GM15510 (cell line): ENCODE measurements around the gene CAMKK1.

ENCODE experiments used
- POLR2A ChIP-seq: IDR thresholded peaks from 3 replicates; pipeline ENCODE4 v1.6.1; 2011; ENCODE audit warnings: borderline replicate concordance; ENCODE audit not compliant: insufficient read length; ENCODE audit errors: extremely low read depth

The CAMKK1 gene

DNA sequence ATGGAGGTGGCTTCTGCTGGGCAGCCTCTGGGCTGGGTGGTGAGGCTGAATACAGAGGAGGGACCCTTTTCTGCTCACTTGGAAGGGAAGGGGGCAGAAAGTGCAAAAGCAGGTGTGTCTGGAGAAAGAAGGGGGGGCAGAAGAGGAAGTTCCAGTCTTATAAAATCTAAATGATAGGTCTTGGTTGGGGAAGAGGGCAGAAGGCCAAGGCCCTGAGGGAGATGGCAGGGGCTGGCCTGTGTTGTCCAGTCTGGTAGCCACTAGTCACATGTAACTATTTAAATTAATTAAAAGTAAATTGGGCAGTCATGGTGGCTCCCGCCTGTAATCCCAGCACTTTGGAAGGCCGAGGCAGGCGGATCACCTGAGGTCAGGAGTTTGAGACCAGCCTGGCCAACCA lies 2.5 kb upstream of the CAMKK1 start:
- no peak for TF ChIP-seq POLR2A

DNA sequence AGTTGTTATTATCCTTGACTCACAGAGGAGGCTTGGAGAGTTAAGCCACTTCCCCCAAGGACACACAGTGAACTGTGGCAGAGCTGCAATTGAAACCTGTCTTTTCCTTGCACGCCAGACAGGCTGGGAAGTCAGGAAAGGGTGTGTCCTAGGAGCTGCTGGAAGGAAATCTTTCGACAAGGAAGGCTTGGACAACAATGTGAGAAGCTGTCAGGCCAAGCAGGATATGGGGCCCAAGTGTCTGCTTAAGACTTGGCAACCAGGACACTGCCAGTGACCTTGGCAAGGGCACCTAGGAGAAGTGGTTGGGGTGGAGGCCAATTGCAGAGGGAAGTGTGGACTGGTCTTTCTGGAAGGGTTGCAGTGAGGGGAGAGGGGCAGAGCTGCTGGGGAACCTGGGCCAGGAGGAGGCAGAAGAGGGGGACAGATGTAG lies 2.1 kb upstream of the CAMKK1 start:
- TF ChIP-seq POLR2A, result no peak

DNA sequence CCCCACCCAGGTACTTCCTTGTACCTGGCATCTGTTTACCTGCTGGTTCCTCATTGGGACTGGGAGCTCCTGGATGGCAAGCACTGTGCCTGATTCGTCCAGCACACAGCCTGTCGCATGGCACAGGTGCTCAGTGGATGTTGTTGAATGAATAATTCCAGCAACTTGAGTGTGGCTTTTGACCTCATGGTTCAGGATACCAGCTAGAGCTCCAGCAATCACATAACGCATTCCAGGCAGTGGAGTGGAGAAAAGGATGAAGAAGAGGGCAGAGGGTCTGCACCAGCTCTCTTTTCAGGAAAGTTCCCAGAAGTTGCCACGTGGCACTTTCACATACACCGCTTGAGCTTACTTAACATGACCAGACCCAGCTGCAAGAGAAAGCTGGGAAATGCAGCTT lies 1.3 kb upstream of the CAMKK1 start:
- no peak for TF ChIP-seq POLR2A

DNA sequence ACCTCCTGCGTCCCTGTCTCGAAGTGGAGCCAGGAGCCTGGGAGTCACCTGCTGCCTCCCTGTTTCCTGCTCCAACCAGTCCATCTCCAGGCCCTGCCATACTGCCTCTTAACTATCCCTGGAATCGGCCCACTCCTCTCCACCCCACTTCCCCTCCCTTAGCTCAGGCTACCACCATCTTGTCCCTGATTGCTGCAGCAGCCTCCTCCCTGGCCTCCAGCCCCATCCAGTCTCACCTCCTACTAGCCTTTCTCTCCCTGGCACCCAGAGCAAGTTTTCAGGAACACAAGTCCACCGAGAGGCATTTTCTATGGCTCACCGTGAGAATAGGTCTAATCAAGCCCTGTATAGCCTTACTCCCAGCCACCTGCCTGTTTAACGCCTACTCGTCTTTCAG lies 865 bp upstream of the CAMKK1 start:
- TF ChIP-seq POLR2A, result no peak

DNA sequence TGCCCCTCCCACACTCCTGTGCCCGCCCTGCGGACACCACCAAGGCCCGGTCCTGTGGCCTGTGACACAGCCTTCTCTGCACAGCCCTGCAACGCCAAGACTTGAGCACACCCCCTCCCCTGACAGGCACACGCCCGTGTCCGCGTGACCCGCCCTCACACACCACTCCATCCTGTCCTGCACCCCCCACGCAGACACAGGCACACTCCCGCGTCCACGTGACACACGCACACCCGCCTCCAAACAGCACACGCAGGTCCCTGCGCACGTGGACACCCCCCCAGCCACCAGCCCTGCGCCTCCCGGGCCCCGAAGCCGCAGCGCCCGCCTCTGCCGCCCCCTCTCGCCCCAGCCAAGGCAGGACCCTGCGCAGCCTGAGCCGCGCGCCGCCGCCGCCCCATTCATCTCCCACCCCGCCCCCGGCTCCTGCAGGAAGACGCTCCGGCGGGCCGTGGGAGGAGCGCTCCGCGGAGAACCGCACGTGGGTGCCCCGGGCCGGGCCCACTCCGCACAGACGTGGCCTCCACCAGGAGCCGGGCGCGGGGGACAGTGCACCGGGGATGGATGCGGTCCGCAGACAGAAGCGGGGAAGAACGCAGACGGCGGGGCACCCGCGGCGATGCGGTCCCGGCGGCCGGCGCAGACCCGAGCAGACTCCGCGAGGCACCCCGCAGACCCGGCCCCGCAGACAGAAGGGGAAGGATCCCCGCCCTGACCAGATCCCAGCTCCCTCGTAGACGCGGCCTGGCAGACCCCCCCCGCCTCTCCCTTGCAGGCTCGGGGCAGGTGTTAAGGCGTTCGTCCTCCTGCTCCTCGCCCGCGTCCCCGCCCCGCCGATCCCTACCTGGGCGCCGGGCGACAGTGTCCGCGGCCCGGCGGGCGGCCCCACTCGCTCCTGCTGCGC lies 506 bp downstream of the CAMKK1 start:
- TF ChIP-seq POLR2A, result no peak

DNA sequence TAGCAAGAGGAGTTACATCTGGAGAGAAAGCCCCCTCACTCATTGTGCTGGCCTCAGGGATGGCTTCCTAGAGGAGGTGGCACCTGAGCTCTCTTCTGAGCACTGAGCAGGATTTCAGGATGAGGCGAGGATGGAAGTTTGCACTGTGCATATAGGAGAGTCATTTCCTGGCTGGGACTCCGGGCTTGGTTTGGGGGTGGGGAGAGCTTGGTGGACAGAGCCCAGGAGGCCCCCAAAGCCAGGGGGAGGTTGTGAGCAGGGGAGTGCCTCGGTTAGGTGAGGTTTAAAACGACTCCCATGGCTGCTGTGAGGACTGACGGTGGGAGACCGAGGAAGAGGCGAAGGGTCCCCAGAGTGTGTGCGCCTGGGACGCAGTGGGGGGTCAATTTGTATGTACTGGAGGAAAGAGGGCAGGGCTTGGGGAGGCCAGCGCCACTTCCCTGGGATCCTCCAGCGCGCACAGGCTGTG lies 1.2 kb downstream of the CAMKK1 start:
- TF ChIP-seq POLR2A, result no peak

DNA sequence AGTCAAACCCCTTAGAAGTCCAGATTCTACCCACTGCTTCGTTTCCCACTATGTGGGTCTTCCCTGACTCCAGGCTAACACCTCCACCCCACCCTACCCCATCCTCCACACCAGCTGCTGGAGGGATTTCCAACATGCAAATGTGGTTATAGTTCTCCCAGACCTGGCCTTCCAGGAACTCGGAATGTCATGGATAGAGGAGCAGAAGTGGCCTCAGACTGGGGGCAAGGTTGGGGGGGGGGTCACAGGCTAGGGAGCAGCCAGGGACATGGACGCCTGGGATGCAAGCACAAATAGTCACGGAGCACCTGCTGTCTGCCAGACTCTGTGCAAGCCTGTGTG lies 2.0 kb downstream of the CAMKK1 start:
- TF ChIP-seq POLR2A, result no peak

DNA sequence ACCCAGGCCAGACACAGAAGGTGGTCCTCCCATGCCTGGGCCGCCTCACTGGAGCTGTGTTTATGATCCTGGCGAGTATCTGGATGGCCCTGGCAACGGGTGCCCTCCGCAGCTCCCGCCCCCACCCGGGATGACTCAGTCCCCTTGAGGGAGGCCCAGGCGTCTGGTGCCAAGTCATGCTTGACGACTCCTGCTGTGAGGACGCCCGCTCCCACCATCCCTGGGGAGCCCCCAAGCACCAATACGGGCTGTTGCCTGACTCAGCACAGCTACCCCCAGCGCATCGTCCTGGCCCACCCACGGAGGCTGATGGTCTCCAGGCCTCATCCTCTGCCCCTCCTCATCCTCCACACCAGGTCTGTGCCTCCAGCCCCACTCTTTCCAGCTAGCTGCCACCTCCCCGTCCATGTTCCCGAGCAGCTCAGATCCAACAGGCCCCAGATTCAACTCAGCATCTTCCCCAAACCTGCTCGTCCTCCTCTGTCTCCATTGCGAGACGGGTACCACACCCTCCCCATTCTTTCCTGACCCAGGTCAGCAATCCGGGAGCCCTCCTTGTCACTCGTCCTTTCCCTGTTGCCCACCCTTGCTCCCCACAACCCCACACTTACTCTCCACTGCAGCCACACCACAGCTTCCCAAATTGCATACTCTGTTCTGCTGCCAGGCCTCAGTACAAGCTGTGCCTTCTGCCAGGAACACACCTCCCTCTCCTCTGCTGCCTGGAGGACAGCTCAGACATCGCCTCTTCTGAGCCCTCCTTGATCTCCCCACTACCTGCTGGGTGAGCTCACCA lies 2.6 kb downstream of the CAMKK1 start:
- no peak for TF ChIP-seq POLR2A

DNA sequence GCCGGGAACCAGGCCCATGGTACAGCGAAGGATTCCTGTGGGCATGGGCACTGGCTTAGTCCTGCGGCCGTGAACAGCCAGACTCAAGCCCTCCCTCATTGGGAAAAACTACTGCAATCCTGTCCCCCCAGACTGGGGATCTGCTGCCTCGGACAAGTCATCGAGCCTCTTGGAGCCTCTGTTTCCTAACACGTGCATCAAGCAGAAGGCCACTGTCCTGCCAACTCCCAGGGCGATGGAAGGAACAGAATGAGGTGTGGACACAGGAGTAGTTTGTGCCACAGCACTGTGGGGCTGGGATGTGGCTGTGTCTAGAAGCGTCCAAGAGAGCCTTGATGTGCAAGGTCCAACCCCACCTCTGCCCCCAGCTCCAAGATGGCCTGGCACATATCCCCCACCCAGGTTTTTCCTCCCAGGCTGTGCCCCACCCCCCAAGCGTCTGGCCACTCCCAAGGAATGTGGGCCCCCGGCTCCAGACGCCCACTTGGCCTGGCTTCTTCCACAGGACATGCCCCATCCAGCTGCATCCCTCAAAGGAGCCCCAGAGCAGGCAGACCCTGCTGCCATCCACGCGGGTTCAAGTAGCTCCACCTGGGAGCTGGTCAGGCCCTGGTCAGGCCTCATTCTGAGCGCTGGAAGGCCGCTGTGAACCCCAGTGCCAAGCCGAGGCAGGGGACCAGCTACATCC lies 3.4 kb downstream of the CAMKK1 start:
- no peak for TF ChIP-seq POLR2A

DNA sequence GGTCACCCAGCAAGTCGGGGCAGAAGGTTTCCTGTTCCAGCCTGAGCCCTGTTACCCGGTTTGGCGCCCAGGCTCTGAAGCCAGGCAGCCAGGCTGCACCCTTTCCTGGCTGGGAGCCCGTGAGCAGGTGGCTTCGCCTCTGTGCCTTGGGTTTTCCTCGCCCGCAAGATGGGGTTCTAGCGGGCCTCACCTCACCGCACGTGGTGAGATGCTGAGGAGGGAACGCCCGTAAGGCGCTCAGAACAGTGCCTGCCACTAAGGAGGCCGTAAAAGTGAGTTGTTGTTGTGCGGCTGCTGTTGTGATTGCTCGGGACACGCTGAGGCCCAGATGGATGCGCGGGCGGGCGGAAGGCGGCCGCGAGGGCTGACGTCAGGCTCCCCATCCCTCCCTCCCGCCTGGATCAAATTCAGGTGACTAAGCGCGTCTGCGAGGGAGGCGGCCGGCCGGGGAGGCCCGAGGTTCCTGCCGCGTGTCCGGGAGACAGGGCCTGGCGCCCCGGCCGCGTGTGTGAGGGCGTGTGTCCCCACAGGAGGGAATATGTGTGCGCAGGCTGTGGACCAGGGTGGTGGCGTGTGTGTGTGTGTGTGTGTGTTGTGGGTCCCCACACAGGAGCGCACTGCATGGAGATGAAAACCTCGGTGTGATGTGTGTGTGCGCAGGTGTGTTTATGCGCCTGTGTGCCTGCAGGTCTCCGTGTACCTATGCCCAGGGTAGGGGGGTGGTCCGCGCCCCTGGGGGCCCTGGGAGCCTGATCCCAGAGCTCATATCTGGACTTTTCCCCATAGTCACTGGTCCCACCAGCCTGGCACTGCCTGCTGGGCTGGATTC lies 4.3 kb downstream of the CAMKK1 start:
- TF ChIP-seq POLR2A, result no peak

DNA sequence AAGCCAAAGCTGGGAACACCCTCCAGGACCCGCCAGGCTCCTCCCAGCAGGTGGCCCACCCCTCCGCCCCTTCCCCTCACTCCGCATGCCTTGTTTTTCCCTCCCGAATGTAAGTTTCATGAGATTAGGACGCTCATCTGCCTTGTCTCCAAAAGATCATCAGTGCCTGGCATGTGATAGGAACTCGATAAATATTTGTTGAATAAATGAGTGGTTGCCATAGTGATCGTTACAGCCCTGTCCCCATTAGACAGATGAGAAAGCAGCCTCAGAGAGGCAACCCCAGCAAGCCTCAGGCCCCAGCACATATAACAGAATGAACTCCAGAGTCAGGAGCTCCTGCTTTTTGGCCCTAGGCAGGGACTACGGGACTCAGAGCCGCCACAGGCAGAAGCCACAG lies 5.0 kb downstream of the CAMKK1 start:
- no peak for TF ChIP-seq POLR2A

DNA sequence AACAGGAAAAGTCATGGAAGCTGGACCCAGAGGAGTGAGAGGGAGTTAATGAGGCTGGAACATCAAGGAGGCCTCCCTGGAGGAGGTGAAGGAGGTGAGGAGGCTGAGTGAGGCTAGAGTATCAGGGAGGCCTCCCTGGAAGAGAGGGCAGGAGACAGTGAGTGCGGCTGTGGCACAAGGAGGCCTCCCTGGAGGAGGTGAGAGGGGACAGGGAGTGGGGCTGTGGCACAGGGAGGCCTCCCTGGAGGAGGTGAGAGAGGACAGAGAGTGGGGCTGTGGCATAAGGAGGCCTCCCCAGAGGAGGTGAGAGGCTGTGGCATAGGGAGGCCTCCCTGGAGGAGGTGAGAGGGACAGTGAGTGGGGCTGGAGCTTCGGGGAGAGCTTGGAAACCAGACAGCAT lies 5.5 kb downstream of the CAMKK1 start:
- no peak for TF ChIP-seq POLR2A

DNA sequence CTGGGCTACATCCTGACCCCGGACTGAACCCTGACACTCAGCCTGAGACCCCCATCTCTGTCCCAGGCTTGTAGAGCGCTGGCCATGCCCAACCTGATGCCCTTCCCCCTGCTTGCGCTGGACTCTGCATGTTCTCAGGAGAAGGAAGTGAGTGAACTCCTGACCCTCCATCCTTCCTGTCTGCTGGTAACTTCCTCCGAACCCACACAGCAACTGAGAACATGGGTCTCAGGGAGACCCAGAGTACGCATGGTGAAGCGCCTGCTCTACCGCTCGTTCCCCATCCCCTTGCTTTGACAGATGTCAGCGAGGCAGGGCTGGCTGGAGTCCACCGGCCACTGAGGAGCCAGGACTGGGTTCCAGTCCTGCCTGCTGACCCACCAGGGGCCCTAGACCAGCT lies 6.1 kb downstream of the CAMKK1 start:
- no peak for TF ChIP-seq POLR2A

DNA sequence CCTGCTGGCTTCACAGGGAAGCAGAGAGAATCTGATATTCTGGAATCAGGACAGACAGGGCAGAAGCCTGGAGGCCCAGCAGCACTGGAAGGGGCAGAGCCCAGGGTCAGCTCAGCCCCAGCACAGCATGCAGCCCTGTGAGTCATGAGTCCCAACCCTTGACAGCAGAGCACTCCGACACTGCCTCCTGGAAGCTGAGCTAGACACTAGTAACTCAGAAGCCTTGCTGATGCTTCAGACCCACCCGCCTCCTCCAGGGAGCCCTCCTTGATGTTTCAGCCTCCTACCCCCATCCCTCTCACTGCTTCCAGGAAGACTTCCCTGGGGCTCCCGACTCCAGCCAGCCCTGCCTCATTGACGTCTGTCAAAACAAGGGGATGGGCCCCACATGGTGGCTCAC lies 6.9 kb downstream of the CAMKK1 start:
- no peak for TF ChIP-seq POLR2A
